ENCODE data around the gene GPR151. TPM values are rescaled to one million over a fixed set of nuclear protein-coding genes. Genes with fewer than 3 reads are reported as not detected.

The GPR151 gene
- total RNA-seq, 3 donors from 2014 or later = not detected

- intact Hi-C loops (cut with DNase I; ENCODE audit: low total_unique reads) = no loop called here
- peaks cover 6% of the 10 kb centered on the region for H3K36me3 ChIP-seq
- no peak overlapping the region for H3K27ac ChIP-seq
- TF ChIP-seq CTCF (IDR thresholded peaks at IDR 0.05) (no peak), POLR2A (IDR thresholded peaks at IDR 0.05) (no peak), POLR2AphosphoS5 (IDR thresholded peaks at IDR 0.05) (no peak)
- DNase-seq (ENCODE audit: low spot score in 2 of 2) = no peak
- H3K4me1 ChIP-seq = no peaks in the 10 kb centered on the region
- H3K9me3 ChIP-seq = no peaks in the 10 kb centered on the region
- no peak overlapping the region for H3K4me3 ChIP-seq
- H3K27me3 ChIP-seq = no peaks in the 10 kb centered on the region
These were observed 48.2 kb downstream of the GPR151 start for GRCh38 chr5:146467760-146468159.

- intact Hi-C loops (cut with DNase I; ENCODE audit: low total_unique reads) = no loop called here
- no peak overlapping the region for H3K27ac ChIP-seq
- TF ChIP-seq POLR2AphosphoS5 (IDR thresholded peaks at IDR 0.05) (no peak), POLR2A (IDR thresholded peaks at IDR 0.05) (no peak), CTCF (IDR thresholded peaks at IDR 0.05) (no peak)
- H3K27me3 ChIP-seq = no peaks in the 10 kb centered on the region
- H3K4me3 ChIP-seq = no peak overlapping the region
- no peak for DNase-seq (ENCODE audit: low spot score in 2 of 2)
- peaks cover 6% of the 10 kb centered on the region for H3K36me3 ChIP-seq
- no peaks in the 10 kb centered on the region for H3K9me3 ChIP-seq
- H3K4me1 ChIP-seq = no peaks in the 10 kb centered on the region
These were observed 49.3 kb downstream of the GPR151 start for GRCh38 chr5:146466521-146467349.

- H3K4me1 ChIP-seq = no peaks in the 10 kb centered on the region
- intact Hi-C loops (cut with DNase I; ENCODE audit: low total_unique reads) = no loop called here
- no peak for DNase-seq (ENCODE audit: low spot score in 2 of 2)
- H3K36me3 ChIP-seq = no peaks in the 10 kb centered on the region
- TF ChIP-seq POLR2AphosphoS5 (IDR thresholded peaks at IDR 0.05) (no peak), CTCF (IDR thresholded peaks at IDR 0.05) (no peak), POLR2A (IDR thresholded peaks at IDR 0.05) (no peak)
- H3K27me3 ChIP-seq = no peaks in the 10 kb centered on the region
- H3K9me3 ChIP-seq = no peaks in the 10 kb centered on the region
- H3K27ac ChIP-seq = no peak overlapping the region
- H3K4me3 ChIP-seq = no peak overlapping the region
These were observed 52.5 kb downstream of the GPR151 start for GRCh38 chr5:146463446-146463845.

Other genes with a start within 250 kb of the GPR151 start
- gene POU4F3, start 177.4 kb downstream of the GPR151 start, total RNA-seq = under 1 TPM in 1 of 3 donors, not detected in 2; 0.15 TPM
- 100 to 1,000 TPM in 1 of 3 donors, 10 to 100 TPM in 2; 48.0 to 119 (median 79.3) TPM for gene TCERG1, start 68.9 kb downstream of the GPR151 start, total RNA-seq

All from breast epithelium (tissue), 4 donors.